Endothelial cell of umbilical vein (primary cell): ENCODE measurements around the gene PRKG1. TPM values are rescaled to one million over a fixed set of nuclear protein-coding genes. Genes with fewer than 3 reads are reported as not detected.

Experiments
- BruUV-seq: library from RNA; stranded (reverse); fragments of 400-500 nt; replicated peaks from 2 replicates; lab custom pipeline; 2021; lab: Mats Ljungman, UMichigan
- CTCF ChIA-PET: fragments of 300-600, 350-600 bp; sonication (Branson Sonifier 250); formaldehyde crosslinking; loops from one replicate; lab custom pipeline; 2021; ENCODE audit warnings: antibody characterized with exemption, inconsistent platforms; lab: Charles Lee
- POLR2A ChIA-PET: fragments of 300-600, 350-600 bp; sonication (Branson Sonifier 250); formaldehyde crosslinking; loops from one replicate; lab custom pipeline; 2021; ENCODE audit warnings: antibody characterized with exemption, inconsistent platforms; lab: Charles Lee
- DNase-seq: peaks from one replicate; pipeline ENCODE4 v3.0.0-alpha.2; 2011; ENCODE audit warnings: low read depth, low spot score
- FAIRE-seq: peaks from 2 replicates; lab custom pipeline; 2011; peaks lifted over from hg19 to GRCh38; lab: Jason Lieb, UNC
- H2AFZ ChIP-seq: 2 replicates; pipeline ENCODE4 v1.6.0; 2012; ENCODE audit warnings: low read depth, low read length, control low read depth, inconsistent platforms
- H3K27ac ChIP-seq: 2 replicates; pipeline ENCODE4 v1.5.1; 2011; ENCODE audit warnings: low read depth, mild to moderate bottlenecking, control low read depth, low read length, moderate library complexity; ENCODE audit not compliant: insufficient read depth
- H3K27me3 ChIP-seq, 2 experiments: 2 replicates each; pipeline versions ENCODE4 v1.6.0 to v1.6.1; 2011; ENCODE audit warnings: low read length in 2 of 2, mixed read lengths in 1 of 2; ENCODE audit not compliant: control insufficient read depth in 2 of 2, insufficient read depth in 2 of 2
- H3K36me3 ChIP-seq, 2 experiments: 2 replicates in 1 of 2; 3 replicates in 1 of 2; pipeline ENCODE4 v1.5.1; 2011; ENCODE audit warnings: low read length in 2 of 2, mild to moderate bottlenecking in 1 of 2, moderate library complexity in 1 of 2; ENCODE audit not compliant: control insufficient read depth in 2 of 2, insufficient read depth in 2 of 2; ENCODE audit errors: extremely low read depth in 1 of 2
- H3K4me1 ChIP-seq: 3 replicates; pipeline ENCODE4 v1.5.1; 2011; ENCODE audit warnings: mild to moderate bottlenecking, low read length; ENCODE audit not compliant: control insufficient read depth, insufficient read depth; ENCODE audit errors: extremely low read depth
- H3K4me2 ChIP-seq: 2 replicates; pipeline ENCODE4 v1.6.1; 2011; ENCODE audit warnings: low read length, control low read depth, mixed read lengths; ENCODE audit not compliant: insufficient read depth
- H3K4me3 ChIP-seq, 3 experiments: fragments of 200-600 bp in 1 of 3; sonication (generic), shearing (Covaris generic) in 1 of 3; replicated peaks in 1 of 3; 2 replicates each; pipeline ENCODE4 v1.5.1; 2011 to 2016; ENCODE audit warnings: control low read depth in 3 of 3, low read length in 3 of 3, mild to moderate bottlenecking in 2 of 3, inconsistent platforms in 1 of 3, low read depth in 1 of 3, moderate library complexity in 1 of 3; ENCODE audit not compliant: insufficient read depth in 1 of 3
- H3K79me2 ChIP-seq: 2 replicates; pipeline ENCODE4 v1.6.0; 2012; ENCODE audit warnings: low read length, inconsistent platforms; ENCODE audit not compliant: control insufficient read depth, insufficient read depth
- H3K9ac ChIP-seq: replicated peaks from 2 replicates; pipeline ENCODE3; 2011; ENCODE audit warnings: low read length, control low read depth; ENCODE audit not compliant: insufficient read depth; ENCODE audit errors: extremely low read depth
- H3K9me1 ChIP-seq: replicated peaks from 3 replicates; pipeline ENCODE4 v1.6.0; 2011; ENCODE audit warnings: mild to moderate bottlenecking, low read length; ENCODE audit not compliant: control insufficient read depth, insufficient read depth; ENCODE audit errors: extremely low read depth
- H3K9me3 ChIP-seq: replicated peaks from 2 replicates; pipeline ENCODE4 v1.5.1; 2012; ENCODE audit warnings: low read length, inconsistent platforms; ENCODE audit not compliant: control insufficient read depth, insufficient read depth
- H4K20me1 ChIP-seq: replicated peaks from 2 replicates; pipeline ENCODE3; 2011; ENCODE audit warnings: mild to moderate bottlenecking, low read length; ENCODE audit not compliant: control insufficient read depth, insufficient read depth; ENCODE audit errors: extremely low read depth
- EZH2 ChIP-seq: IDR thresholded peaks from 2 replicates; pipeline ENCODE4 v1.6.1; 2012; ENCODE audit warnings: borderline replicate concordance, low read depth, mild to moderate bottlenecking, moderate library complexity, low read length, inconsistent platforms; ENCODE audit not compliant: severe bottlenecking
- FOS ChIP-seq: IDR thresholded peaks from 2 replicates; pipeline ENCODE4 v1.6.1; 2011; ENCODE audit warnings: mild to moderate bottlenecking, low read length, moderate library complexity, borderline replicate concordance; ENCODE audit not compliant: insufficient read depth
- GATA2 ChIP-seq: IDR thresholded peaks from 2 replicates; pipeline ENCODE4 v1.7.0; 2011; ENCODE audit warnings: low read depth, mild to moderate bottlenecking, moderate library complexity, mixed read lengths, low read length; ENCODE audit not compliant: insufficient read length, insufficient read depth
- JUN ChIP-seq: IDR thresholded peaks from 2 replicates; pipeline ENCODE4 v1.6.1; 2011; ENCODE audit warnings: borderline replicate concordance, low read depth; ENCODE audit not compliant: insufficient read length, insufficient read depth
- MAX ChIP-seq: IDR thresholded peaks from 2 replicates; pipeline ENCODE4 v1.6.1; 2011; ENCODE audit not compliant: insufficient read depth, insufficient read length
- MYC ChIP-seq: IDR thresholded peaks from one replicate; pipeline ENCODE4 v1.6.1; 2011; ENCODE audit warnings: mild to moderate bottlenecking, low read depth, low read length
- POLR2A ChIP-seq: IDR thresholded peaks from 2 replicates; pipeline ENCODE4 v1.6.1; 2012; ENCODE audit warnings: low read depth, mild to moderate bottlenecking, control low read depth, low read length
- POLR2AphosphoS5 ChIP-seq: IDR thresholded peaks from 2 replicates; pipeline ENCODE4 v1.6.1; 2012; ENCODE audit warnings: low read depth, mild to moderate bottlenecking, control low read depth, low read length, moderate library complexity; ENCODE audit not compliant: insufficient read depth
- dilution Hi-C: fragments of 300-500 bp; cut with MboI; formaldehyde crosslinking; loops from one replicate; pipeline ENCODE4 v1.15.0; 2019; ENCODE audit warnings: low sequenced_read_pairs; ENCODE audit not compliant: extremely low pct_ligation_motif_present
- intact Hi-C: fragments of 100-400 bp; cut with micrococcal nuclease; formaldehyde crosslinking; loops from one replicate; pipeline ENCODE4 v1.10.0; 2022
- polyA plus RNA-seq, 4 experiments: library from polyadenylated mRNA; depleted of rRNA in 3 of 4; stranded (reverse) in 3 of 4; unstranded in 1 of 4; fragments of >200 nt; gene quantifications; 2 replicates each; pipeline versions ENCODE4 v1.2.1 to v1.2.3, GENCODE V29; 2011 to 2012; ENCODE audit warnings: missing spikeins in 1 of 4
- total RNA-seq: library from RNA; stranded (reverse); gene quantifications from 2 replicates; pipeline ENCODE4 v1.2.3, GENCODE V29; 2021
- TF ChIP-seq, protein P1 (sequence below), 2 donors: IDR thresholded peaks; 1 replicate in 1 of 2; 2 replicates in 1 of 2; pipeline ENCODE4 v1.5.1; 2011; ENCODE audit warnings: low read length in 2 of 2, mild to moderate bottlenecking in 2 of 2, moderate library complexity in 2 of 2, control low read depth in 1 of 2, inconsistent platforms in 1 of 2, low read depth in 1 of 2; ENCODE audit not compliant: insufficient read depth in 1 of 2; ENCODE audit errors: extremely low read depth in 1 of 2

Gene PRKG1
- total and polyA plus RNA-seq, 2 donors (not counting 3 experiments of a cell fraction or from before 2014, with no cell fraction given) = 0.01 to 0.18 TPM

GRCh38 chr10:51217505-51217904 lies 143.2 kb downstream of the PRKG1 start:
- H3K9ac ChIP-seq = no peak overlapping the region
- FAIRE-seq (no peak), DNase-seq (no peak)
- ChIA-PET CTCF (no interaction called here), POLR2A (no interaction called here)
- no peak overlapping the region for H3K4me3 ChIP-seq
- no peaks in the 10 kb centered on the region for H4K20me1 ChIP-seq
- H2AFZ ChIP-seq = no peak overlapping the region
- no peaks in the 10 kb centered on the region for H3K9me1 ChIP-seq
- no peaks in the 10 kb centered on the region for H3K36me3 ChIP-seq
- dilution Hi-C loops (no loop called here), intact Hi-C loops (no loop called here)
- no peaks in the 10 kb centered on the region for H3K4me1 ChIP-seq
- BruUV-seq = no TSS peak
- no peaks in the 10 kb centered on the region for H3K79me2 ChIP-seq
- TF ChIP-seq JUN (no peak), GATA2 (no peak)
- H3K4me2 ChIP-seq = no peak overlapping the region
- H3K27ac ChIP-seq = no peak overlapping the region
- H3K27me3 ChIP-seq = no peaks in the 10 kb centered on the region
- H3K9me3 ChIP-seq = no peaks in the 10 kb centered on the region

DNA sequence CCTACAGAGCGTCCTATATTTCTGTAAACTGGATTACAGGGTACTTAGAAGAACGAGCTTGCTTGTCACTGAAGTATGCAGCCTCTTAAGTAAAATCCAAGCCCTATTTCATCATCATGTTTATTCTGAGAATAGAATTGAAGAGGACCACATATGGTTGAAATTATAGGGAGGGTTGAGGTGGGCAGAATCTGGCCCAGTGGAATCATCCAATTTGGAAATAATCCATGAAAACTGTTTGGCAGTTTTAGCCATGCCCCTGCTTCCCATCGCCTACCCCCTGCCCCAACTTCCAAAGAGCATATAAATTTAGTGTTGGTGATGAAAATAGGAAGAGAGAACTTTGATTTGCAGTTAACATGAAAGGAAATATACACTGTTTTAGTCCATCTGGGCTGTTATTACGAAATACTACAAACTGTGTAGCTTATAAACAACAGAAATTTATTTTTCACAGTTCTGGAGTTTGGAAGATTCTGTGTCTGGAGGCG lies 150.4 kb downstream of the PRKG1 start:
- Histone ChIP-seq H2AFZ (no peak overlapping the region), H3K36me3 (no peaks in the 10 kb centered on the region), H4K20me1 (no peaks in the 10 kb centered on the region), H3K9me1 (no peaks in the 10 kb centered on the region), H3K27me3 (no peaks in the 10 kb centered on the region), H3K9ac (no peak overlapping the region), H3K79me2 (no peaks in the 10 kb centered on the region), H3K4me2 (no peak overlapping the region), H3K27ac (no peak overlapping the region), H3K4me3 (no peak overlapping the region), H3K9me3 (no peaks in the 10 kb centered on the region), H3K4me1 (no peaks in the 10 kb centered on the region)
- FAIRE-seq (no peak), DNase-seq (no peak)
- dilution Hi-C loops (no loop called here), intact Hi-C loops (no loop called here)
- ChIA-PET POLR2A (no interaction called here), CTCF (no interaction called here)
- TF ChIP-seq MAX (no peak), POLR2A (no peak), POLR2AphosphoS5 (no peak), EZH2 (no peak), FOS (no peak), GATA2 (no peak), MYC (no peak), JUN (no peak)
- TF ChIP-seq, protein P1, sequence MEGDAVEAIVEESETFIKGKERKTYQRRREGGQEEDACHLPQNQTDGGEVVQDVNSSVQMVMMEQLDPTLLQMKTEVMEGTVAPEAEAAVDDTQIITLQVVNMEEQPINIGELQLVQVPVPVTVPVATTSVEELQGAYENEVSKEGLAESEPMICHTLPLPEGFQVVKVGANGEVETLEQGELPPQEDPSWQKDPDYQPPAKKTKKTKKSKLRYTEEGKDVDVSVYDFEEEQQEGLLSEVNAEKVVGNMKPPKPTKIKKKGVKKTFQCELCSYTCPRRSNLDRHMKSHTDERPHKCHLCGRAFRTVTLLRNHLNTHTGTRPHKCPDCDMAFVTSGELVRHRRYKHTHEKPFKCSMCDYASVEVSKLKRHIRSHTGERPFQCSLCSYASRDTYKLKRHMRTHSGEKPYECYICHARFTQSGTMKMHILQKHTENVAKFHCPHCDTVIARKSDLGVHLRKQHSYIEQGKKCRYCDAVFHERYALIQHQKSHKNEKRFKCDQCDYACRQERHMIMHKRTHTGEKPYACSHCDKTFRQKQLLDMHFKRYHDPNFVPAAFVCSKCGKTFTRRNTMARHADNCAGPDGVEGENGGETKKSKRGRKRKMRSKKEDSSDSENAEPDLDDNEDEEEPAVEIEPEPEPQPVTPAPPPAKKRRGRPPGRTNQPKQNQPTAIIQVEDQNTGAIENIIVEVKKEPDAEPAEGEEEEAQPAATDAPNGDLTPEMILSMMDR (IDR thresholded peaks at IDR 0.05; ENCODE audit: extremely low read depth in 1 of 2, insufficient read depth in 1 of 2, low read depth in 1 of 2, low read length in 2 of 2) = no peak
- no TSS peak for BruUV-seq
